ENCODE measurements around the gene ZNF708.
"Not testable (repeated sequence)": the region's sequence is repeated elsewhere in the genome, so short reads cannot be mapped to it uniquely, and the experiment has no call there.

The ZNF708 gene

GRCh38 chr19:21259421-21260124 is 69.6 kb downstream of the ZNF708 start:
- DNase-seq: not testable (repeated sequence)

DNA sequence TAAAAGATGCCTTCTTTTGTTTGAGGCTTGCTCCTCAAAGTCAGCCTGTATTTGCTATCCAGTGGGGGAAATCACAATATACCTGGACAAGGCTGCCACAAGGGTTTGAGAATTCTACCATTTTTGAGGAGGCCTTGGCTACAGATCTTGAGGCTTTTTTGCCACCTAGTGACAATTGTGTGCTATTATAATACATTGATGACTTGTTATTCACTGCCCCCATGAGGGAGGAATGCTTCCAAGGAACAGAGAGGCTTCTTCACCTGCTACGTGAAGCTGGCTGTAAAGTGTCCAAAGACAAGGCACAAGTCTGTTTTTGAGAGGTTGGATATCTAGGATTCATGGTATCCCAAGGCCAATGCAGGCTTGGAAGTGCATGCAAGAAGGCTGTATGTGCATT is 72.5 kb downstream of the ZNF708 start:
- no peak for DNase-seq
